Activated naive CD8-positive, alpha-beta T cell treated with anti-CD3 and anti-CD28 coated beads, Interleukin-2, amount 10 ng/mL, durations not matched to agents 7 days and 5 days (primary cell): Measurements from ENCODE around the gene PRKACG. TPM values are rescaled to one million over a fixed set of nuclear protein-coding genes. Genes with fewer than 3 reads are reported as not detected.

Experiments
- ATAC-seq: fragments of 150-1000 bp; cut with Tn5 transposase; one replicate; pipeline ENCODE4 v1.10.0; 2021; ENCODE audit warnings: low read depth, moderate library complexity
- POLR2A ChIA-PET: fragments of 350-600 bp; sonication (Branson Sonifier 250); formaldehyde crosslinking; loops from one replicate; lab custom pipeline; 2021; ENCODE audit warnings: antibody characterized with exemption; lab: Charles Lee
- DNase-seq: peaks from one replicate; pipeline ENCODE4 v3.0.0; 2021
- H3K27ac Mint-ChIP-seq: one replicate; pipeline ENCODE4 v1.8.0; 2022; ENCODE audit warnings: mild to moderate bottlenecking, mixed read lengths
- H3K27me3 Mint-ChIP-seq: one replicate; pipeline ENCODE4 v1.8.0; 2022; ENCODE audit warnings: mild to moderate bottlenecking, moderate library complexity, mixed read lengths
- H3K36me3 Mint-ChIP-seq: one replicate; pipeline ENCODE4 v1.8.0; 2021; ENCODE audit warnings: mild to moderate bottlenecking, mixed read lengths
- H3K4me1 Mint-ChIP-seq: one replicate; pipeline ENCODE4 v1.8.0; 2021; ENCODE audit warnings: mixed read lengths
- H3K4me3 Mint-ChIP-seq: one replicate; pipeline ENCODE4 v1.8.0; 2022; ENCODE audit warnings: mild to moderate bottlenecking, moderate library complexity, mixed read lengths
- H3K9me3 Mint-ChIP-seq: one replicate; pipeline ENCODE4 v1.8.0; 2021; ENCODE audit warnings: mixed read lengths
- total RNA-seq, 2 experiments: library from RNA; stranded (reverse); gene quantifications; one replicate each; pipeline ENCODE4 v1.2.3, GENCODE V29; 2021

The PRKACG gene
- total RNA-seq, 2 experiments from 2014 or later = not detected

DNA sequence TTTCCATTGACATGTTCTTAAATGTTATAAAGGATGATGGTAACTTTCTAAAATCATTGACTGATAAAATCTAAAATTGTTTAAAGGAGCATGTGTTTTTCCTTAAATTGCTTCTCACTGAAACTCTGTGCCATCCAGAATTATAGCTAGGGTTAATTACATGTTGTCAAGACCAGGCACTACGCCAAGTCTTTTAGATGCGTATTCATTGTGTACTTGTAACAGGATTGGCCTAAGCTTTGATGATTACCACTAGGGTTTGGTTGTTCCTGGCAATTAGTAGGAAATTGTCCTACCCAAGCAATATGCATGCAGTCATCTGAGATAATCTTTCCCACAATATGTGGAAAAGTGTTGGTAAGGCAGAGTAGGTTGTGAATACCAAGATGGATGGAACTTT lies 43.8 kb downstream of the PRKACG start:
- Mint-ChIP-seq H3K27me3 (peaks cover 11% of the 10 kb centered on the region), H3K36me3 (no peaks in the 10 kb centered on the region), H3K27ac (no peak overlapping the region), H3K4me3 (no peak overlapping the region), H3K9me3 (no peaks in the 10 kb centered on the region), H3K4me1 (peaks cover 1% of the 10 kb centered on the region)
- no peak for DNase-seq
- POLR2A ChIA-PET = no interaction called here
- no peak for ATAC-seq

DNA sequence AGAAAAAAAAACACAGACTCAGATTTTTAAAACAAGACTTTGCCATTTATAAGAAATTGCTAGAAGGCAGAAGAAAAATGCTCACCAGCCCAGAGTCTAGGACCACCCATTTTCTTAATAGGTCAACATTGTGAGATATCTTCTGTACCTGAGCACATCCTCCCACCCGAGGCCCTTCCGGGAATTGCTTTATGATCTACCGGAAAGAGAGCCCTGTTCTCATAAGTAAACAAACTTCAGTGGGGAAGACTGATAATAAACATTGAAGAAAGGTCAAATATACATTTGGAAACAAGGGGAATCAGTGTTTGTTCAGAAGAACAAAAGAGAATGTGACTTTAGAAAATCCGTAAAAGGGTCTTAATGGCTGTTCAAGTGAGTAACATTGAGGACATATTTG lies 44.4 kb downstream of the PRKACG start:
- DNase-seq (no peak), ATAC-seq (no peak)
- H3K27ac Mint-ChIP-seq = no peak overlapping the region
- H3K9me3 Mint-ChIP-seq = no peaks in the 10 kb centered on the region
- POLR2A ChIA-PET = no interaction called here
- H3K4me3 Mint-ChIP-seq = no peak overlapping the region
- no peaks in the 10 kb centered on the region for H3K36me3 Mint-ChIP-seq
- peaks cover 1% of the 10 kb centered on the region for H3K4me1 Mint-ChIP-seq
- H3K27me3 Mint-ChIP-seq = peaks cover 11% of the 10 kb centered on the region

DNA sequence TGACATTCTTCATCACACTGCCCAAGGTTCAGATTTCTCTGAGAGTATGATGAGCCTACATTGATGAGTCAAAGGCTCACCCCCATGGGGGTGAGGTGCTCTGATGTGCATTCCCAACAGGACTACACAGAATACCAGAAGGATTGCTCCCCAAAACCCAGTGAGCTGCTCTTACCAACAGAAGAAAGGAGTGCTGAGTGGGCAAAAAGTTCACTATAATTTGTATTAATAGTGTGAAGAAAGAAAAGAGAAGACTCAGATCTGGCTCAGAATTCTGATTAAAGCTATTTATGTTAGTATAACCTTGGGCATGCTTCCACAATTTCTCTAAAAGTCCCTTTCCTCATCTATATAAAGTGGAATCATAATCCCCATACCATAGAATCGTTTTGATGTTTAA lies 46.1 kb downstream of the PRKACG start:
- Mint-ChIP-seq H3K4me3 (no peak overlapping the region), H3K4me1 (peaks cover 1% of the 10 kb centered on the region), H3K36me3 (no peaks in the 10 kb centered on the region), H3K9me3 (no peaks in the 10 kb centered on the region), H3K27ac (no peak overlapping the region), H3K27me3 (peaks cover 14% of the 10 kb centered on the region)
- POLR2A ChIA-PET = interaction anchor here (0.6 kb wide), 1 partner anchor 362 kb away, joined by 4 read pairs; no protein-coding TSS in a partner anchor
- DNase-seq (no peak), ATAC-seq (no peak)

DNA sequence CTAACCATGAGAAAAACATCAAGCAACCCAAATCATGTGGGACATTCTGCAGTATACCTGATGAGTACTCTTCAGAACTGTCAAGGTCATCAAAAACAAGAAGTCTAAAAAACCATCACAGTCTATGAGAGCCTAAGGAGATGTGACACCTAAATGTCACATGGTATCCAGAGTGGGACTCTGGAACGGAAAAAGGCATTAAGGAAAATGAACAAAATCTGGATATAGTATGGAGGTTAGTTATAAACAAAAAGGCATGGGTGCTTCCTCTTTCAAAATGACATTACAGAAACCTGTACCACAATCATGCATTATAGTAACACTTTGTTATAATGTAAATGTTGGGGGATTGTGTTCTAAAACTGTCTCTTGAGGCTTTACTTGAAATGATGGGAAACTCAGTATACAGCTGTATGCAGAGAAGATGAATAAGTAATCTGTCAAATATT lies 47.4 kb downstream of the PRKACG start:
- H3K27me3 Mint-ChIP-seq = peaks cover 23% of the 10 kb centered on the region
- H3K4me3 Mint-ChIP-seq = no peak overlapping the region
- H3K4me1 Mint-ChIP-seq = peaks cover under 1% of the 10 kb centered on the region
- ATAC-seq = no peak
- H3K27ac Mint-ChIP-seq = no peak overlapping the region
- no peaks in the 10 kb centered on the region for H3K36me3 Mint-ChIP-seq
- POLR2A ChIA-PET = no interaction called here
- no peaks in the 10 kb centered on the region for H3K9me3 Mint-ChIP-seq
- DNase-seq = no peak

DNA sequence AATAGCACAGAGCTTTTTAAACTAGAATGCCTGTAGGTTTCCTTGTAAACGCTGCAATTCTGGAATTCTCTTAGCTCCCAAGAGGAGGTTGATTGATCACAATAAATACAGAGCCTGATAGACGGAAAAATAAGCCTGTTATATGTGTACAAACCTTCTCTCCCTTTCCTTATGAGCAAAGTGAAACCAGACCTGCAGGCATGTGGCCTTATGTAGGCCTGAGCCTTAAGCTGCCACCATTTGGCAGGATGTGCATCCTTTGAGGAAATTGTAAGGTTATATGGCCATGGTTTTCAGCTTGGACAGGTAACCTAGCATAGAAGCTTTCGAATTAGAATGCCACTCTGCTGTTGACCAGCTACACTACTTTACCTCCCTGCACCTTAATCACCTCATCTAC lies 49.1 kb downstream of the PRKACG start:
- POLR2A ChIA-PET = no interaction called here
- no peak overlapping the region for H3K4me3 Mint-ChIP-seq
- no peaks in the 10 kb centered on the region for H3K36me3 Mint-ChIP-seq
- no peaks in the 10 kb centered on the region for H3K9me3 Mint-ChIP-seq
- ATAC-seq (no peak), DNase-seq (no peak)
- no peak overlapping the region for H3K27ac Mint-ChIP-seq
- no peaks in the 10 kb centered on the region for H3K4me1 Mint-ChIP-seq
- peaks cover 30% of the 10 kb centered on the region for H3K27me3 Mint-ChIP-seq

DNA sequence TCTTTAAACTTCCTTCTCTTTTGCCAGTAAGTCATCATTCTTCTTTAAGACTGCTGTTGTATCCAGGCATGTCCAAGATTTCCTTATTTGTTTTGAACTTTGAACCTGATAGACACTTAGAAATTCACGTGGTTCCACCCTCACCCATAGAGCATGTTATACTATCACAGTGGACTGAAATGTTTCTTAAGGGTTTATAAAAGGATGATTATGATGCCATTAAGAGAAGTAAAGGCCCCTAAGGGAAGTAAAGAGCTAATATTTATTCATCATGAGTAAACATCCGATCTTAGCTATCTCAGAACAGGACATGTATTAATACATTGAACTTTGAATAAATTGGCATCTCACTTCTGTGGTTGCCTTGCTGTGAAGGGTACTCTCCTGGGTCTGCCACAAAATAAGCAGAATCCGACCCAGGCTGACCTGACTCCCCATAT lies 49.8 kb downstream of the PRKACG start:
- Mint-ChIP-seq H3K36me3 (no peaks in the 10 kb centered on the region), H3K27me3 (peaks cover 34% of the 10 kb centered on the region), H3K4me1 (no peaks in the 10 kb centered on the region), H3K9me3 (no peaks in the 10 kb centered on the region), H3K4me3 (no peak overlapping the region), H3K27ac (no peak overlapping the region)
- ATAC-seq (no peak), DNase-seq (no peak)
- POLR2A ChIA-PET = no interaction called here

DNA sequence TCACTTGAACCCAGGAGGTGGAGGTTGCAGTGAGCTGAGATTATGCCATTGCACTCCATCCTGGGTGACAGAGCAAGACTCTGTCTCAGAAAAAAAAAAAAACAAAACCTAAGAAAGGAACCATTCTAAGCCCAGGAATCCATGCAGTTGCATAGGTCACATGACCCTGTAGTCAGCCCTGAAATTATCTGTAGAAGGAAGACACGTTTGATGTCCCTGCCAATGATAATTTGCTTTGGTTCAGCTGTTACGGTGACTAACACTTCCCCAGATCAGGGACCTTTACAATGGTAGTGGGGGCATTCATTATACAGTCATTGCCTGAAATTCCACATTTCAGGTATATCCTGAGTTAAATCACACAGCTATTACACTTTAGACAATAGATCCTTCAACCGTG lies 50.5 kb downstream of the PRKACG start:
- POLR2A ChIA-PET = no interaction called here
- Mint-ChIP-seq H3K27ac (no peak overlapping the region), H3K4me3 (no peak overlapping the region), H3K27me3 (peaks cover 34% of the 10 kb centered on the region), H3K4me1 (no peaks in the 10 kb centered on the region), H3K9me3 (no peaks in the 10 kb centered on the region), H3K36me3 (no peaks in the 10 kb centered on the region)
- DNase-seq (no peak), ATAC-seq (no peak)

Other genes starting within 250 kb of the PRKACG start
- gene FXN, start 21.6 kb upstream of the PRKACG start, total RNA-seq = 10 to 100 TPM; 11.4 to 12.2 TPM
- 1 to 10 TPM; 2.1 to 3.2 TPM for gene TJP2, start 160.2 kb upstream of the PRKACG start, total RNA-seq